Measurements from ENCODE around the gene C12orf56. TPM values are rescaled to one million over a fixed set of nuclear protein-coding genes. Genes with fewer than 3 reads are reported as not detected.

Gene C12orf56
- total RNA-seq, 1 experiment from 2014 or later = not detected

DNA sequence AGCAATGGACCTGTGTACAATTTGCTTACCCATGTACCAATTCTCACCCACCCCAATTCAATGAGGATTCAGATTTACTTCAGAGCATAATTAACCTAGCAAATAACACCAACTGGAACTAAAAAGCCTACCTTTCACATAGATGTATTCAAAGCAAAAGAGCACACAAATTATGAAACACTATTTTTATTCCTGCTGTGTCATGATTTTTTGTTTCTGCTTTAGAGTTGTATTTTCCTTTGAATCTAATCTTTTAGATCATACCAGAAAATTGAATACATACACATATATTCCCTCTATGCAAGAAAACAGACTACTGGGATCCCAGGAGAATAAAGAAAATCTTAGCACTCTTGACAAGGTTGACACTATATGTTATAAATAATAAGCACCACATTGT is 174.3 kb downstream of the C12orf56 start:
- Histone ChIP-seq H3K4me3 (no peak overlapping the region), H3K27ac (no peak overlapping the region), H3K4me1 (replicated peaks; ENCODE audit: insufficient read depth) (peaks cover 27% of the 10 kb centered on the region), H3F3A (ENCODE audit: insufficient read depth, low read depth) (no peaks in the 10 kb centered on the region), H3K27me3 (ENCODE audit: insufficient read depth, low read depth) (no peaks in the 10 kb centered on the region), H3K9me2 (ENCODE audit: insufficient read depth) (no peaks in the 10 kb centered on the region), H3K79me2 (ENCODE audit: low read depth) (peaks cover 14% of the 10 kb centered on the region), H3K36me3 (ENCODE audit: low read depth) (peaks cover 14% of the 10 kb centered on the region; the same call in 1 of the 2 replicates), H3K9me3 (ENCODE audit: insufficient read depth, low read depth) (0 out of 2 replicates have a peak, but pooled peaks cover 3% of the 10 kb centered on the region), H3K4me2 (no peak overlapping the region), H4K20me1 (ENCODE audit: insufficient read depth) (no peaks in the 10 kb centered on the region), H2AFZ (no peak overlapping the region)
- intact Hi-C loops (cut with micrococcal nuclease; ENCODE audit: unreplicated experiment) = no loop called here
- no peak for DNase-seq
- TF ChIP-seq, protein P1, sequence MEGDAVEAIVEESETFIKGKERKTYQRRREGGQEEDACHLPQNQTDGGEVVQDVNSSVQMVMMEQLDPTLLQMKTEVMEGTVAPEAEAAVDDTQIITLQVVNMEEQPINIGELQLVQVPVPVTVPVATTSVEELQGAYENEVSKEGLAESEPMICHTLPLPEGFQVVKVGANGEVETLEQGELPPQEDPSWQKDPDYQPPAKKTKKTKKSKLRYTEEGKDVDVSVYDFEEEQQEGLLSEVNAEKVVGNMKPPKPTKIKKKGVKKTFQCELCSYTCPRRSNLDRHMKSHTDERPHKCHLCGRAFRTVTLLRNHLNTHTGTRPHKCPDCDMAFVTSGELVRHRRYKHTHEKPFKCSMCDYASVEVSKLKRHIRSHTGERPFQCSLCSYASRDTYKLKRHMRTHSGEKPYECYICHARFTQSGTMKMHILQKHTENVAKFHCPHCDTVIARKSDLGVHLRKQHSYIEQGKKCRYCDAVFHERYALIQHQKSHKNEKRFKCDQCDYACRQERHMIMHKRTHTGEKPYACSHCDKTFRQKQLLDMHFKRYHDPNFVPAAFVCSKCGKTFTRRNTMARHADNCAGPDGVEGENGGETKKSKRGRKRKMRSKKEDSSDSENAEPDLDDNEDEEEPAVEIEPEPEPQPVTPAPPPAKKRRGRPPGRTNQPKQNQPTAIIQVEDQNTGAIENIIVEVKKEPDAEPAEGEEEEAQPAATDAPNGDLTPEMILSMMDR (conservative IDR thresholded peaks at IDR 0.05) = no peak
- TF ChIP-seq EZH2 (IDR thresholded peaks at IDR 0.05; ENCODE audit: low read depth) = no peak
- CTCF ChIA-PET = no interaction called here
- BruUV-seq (replicated peaks) = no TSS peak
- POLR2A ChIA-PET (ENCODE audit: unreplicated experiment) = interaction anchor here (0.5 kb wide), 1 partner anchor 1762 kb away, joined by 6 read pairs; no protein-coding TSS in a partner anchor

Other genes with a start within 250 kb of the C12orf56 start
- gene KICS2, start 168.5 kb downstream of the C12orf56 start, total RNA-seq (2021) = 12.1 and 14.5 TPM in 2 replicates
- gene XPOT, start 13.6 kb upstream of the C12orf56 start, total RNA-seq (2021) = 95.6 and 122 TPM in 2 replicates
- 18.0 and 26.2 TPM in 2 replicates for gene TBK1, start 61.4 kb upstream of the C12orf56 start, total RNA-seq (2021)
- 32.4 and 38.9 TPM in 2 replicates for gene RASSF3, start 219.7 kb upstream of the C12orf56 start, total RNA-seq (2021)